ENCODE data around the gene VPS45.
"Not testable (repeated sequence)": the region's sequence is repeated elsewhere in the genome, so short reads cannot be mapped to it uniquely, and the experiment has no call there.

Gene VPS45

DNA sequence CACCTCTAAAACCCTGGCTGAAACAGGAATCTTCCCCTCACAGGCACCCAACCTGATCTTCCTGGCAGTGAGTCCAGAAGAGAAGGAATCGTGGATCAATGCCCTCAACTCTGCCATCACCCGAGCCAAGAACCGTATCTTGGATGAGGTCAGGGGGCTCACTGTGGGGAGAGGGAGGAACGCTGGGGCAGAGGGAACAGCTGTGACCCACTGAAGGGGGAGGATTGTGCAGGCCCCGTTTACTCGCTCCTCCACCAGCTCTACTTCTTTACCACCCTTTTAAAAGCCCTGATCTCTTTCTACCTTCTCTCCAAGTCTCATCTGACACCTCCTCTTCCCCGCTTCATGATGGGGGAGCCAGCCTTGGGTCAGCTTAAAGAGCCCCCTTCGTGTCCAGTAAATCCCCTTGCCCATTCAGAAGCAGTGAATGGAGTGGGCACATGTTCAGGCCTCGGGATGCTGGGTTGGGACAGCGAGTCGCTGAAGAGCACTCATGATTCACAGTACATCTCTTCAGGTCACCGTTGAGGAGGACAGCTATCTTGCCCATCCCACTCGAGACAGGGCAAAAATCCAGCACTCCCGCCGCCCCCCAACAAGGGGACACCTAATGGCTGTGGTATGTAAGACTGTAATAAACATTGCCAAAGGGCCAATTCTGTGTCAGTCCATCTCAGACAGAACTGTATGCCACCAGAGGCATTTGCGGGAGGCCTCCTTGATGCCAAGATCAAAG, 89.5 kb downstream of the VPS45 start:
- DNase-seq (ENCODE audit: low read depth in 2 of 3, low spot score in 1 of 3): no peak

DNA sequence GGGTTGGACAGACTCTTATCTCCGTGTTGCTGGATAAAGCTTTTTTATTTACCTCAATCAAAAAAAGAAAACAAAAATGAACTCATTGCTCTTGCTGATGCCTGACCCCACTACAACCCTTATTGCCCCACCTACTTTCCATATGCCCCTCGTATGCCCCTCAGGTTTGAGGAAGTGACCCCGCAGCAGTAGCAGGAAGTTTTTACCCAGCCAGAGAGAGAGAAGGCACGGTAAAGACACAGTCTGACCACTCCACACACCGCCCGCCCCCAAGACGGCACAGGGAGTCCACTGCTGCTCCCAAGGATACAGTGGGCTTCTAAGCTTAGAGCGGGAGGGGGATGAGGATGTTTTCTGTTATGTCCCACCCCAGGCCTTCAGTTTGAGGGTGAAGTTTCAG, 92.0 kb downstream of the VPS45 start:
- no peak for DNase-seq (ENCODE audit: low read depth in 2 of 3, low spot score in 1 of 3)

DNA sequence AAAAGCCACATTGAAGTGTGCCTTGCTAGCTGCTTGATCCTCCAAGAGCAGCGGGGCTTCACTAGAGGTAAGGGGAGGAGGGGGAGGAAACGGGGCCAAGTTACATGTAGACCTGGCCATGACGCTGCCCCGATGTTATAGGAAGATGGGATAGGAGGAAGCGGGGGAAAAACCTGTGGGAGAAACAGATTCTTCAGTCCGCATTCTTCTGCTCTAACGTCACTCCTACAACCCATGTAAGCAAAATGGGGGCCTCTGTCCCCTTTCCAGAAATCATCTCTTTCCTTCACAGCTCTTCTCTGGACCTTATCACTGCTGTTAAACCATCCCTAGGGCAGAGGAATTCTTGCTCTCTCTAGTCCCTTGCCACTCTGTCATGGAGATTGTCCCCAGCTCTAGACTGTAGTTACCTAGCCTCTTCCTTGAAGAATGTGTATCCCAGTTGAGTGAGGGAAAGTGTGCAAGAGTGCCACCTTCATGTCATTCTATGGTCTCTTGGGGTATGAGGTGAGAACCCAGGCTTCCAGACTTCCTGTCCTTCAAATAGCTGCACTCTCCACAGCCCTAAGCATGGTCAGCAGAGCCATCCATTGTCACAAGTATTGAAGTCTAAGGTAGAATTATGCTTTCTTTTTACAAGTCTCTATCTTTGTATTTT, 93.5 kb downstream of the VPS45 start:
- DNase-seq (ENCODE audit: low read depth in 2 of 3, low spot score in 1 of 3): no peak

DNA sequence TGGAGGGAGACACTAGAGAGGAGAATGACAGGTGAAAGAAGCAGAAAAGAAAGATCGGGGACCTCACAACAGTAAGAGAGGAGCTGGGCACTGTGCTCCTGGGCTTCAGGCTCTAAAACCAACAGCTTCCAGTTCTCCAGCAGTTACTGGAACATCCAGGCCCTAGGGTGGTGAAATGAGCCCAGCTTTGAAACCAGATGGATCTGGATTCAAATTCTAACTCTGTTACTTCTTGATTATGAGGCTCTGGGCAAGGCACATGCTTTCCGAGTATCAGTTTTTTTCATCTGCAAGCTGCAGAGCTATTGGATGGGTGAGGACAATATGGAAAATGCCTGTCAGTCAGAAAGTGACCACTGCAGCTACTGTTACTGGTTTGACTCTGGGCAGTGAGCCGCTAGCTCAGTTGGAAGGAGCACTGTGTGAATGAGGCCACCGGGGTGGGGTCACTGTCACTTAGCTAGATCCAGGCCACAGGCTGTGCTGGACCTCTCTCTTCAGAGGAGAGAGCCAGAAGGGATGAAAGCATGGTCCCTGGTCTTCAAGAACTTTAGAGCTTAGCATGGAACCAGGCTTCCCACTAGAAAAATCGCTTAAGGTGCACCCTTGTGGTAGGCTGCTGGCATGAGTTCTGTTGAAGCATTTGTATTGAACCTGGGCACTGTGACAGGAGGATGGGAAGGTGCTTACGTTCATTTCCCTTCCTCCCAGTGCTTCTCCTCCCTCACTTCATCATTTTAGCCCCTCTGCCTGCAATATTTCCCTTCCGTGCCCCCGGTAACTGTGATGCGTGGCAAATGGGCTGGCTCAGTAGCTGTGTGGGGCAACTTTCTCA, 94.4 kb downstream of the VPS45 start:
- DNase-seq (ENCODE audit: low read depth in 2 of 3, low spot score in 1 of 3): no peak

DNA sequence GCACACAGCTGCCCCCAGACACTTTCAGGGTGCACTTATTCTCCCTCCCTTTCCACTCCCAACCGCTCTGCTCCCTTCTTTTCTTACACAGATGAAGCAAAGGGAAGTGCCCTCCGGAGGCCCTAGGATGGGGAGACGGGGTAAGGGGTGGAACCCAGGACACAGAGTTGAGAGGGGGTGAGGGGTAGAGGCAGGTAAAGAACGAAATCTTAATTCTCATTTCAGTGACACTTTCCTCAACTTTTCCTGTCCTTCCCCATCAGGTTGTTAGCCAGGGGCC, 94.9 kb downstream of the VPS45 start:
- DNase-seq (ENCODE audit: low read depth in 2 of 3, low spot score in 1 of 3): no peak

DNA sequence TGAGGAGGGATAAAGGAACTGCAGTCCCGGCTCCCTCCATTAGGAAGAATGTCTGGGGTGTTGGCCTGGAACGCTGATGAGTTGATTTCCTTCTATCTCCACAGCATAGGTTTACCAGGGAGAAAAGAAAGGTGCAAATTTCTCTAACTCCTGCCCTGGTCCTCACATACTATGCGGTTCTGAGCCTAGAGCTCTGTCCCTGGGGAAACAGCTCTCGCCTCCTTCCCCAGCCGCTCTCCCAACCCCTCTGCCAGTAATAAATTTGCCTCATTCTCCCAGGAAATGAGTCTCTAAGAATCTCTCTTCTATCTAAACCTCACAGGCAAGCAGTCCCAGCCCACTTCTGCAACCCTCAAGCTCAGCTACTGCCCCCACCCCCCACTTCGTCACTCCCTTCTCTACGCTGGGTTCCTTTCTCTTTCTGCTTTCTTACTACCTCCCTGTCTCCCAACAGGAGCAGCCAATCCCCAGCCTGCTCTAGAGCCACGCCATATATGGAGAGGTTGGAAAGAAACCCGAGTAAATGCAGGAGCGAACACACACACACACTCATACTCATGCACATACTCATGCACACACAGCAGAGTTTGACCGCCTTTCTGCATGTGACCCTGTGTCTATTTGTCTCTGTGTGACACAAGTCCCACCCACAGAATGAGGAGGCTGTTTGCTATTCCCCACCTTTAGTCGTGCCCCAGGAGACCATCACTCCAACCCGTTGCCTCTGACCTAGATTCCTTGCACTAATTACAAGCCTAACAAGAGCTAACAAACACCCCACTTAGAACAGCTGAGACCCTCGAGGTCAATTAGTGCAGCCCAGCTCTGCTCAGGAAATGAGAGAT, 95.5 kb downstream of the VPS45 start:
- no peak for DNase-seq (ENCODE audit: low read depth in 2 of 3, low spot score in 1 of 3)

DNA sequence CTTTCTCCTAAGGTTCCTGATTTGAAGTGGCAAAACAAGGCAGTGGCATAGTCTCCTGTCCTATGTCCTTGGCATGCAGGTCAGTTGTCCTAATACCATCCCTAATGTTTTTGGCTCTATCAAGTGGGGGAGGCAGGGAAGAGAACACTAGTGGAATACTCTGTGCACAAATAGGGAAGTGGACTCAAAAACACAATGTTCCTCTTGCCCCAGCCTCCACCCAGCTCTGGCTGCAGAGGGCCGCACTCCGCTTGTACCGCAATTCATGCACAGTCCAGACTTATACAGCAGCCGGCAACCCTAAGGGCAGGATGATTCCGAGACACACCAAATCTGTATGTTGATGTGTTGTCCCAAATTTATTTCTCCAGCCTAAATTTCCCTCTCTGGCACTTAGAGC, 96.6 kb downstream of the VPS45 start:
- no peak for DNase-seq (ENCODE audit: low read depth in 2 of 3, low spot score in 1 of 3)

DNA sequence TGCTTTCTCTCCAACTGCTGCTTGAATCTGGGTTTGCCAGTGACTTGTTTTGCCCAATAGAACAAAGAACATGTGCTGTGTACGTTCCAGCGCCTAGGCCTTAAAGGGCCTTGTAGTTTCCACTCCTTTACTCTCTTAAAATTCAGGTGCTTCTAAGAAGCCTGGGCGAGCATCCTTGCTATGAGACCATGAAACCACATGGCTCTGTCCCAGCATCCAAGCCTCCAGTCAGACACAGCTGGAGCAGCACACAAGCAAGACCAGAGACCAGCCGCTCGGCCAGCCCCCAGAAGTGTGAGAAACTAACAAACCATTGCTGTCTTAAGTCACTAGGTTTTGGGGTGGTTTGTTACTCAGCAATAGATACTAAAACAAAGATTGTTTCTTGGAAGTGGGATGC, 97.2 kb downstream of the VPS45 start:
- DNase-seq (ENCODE audit: low read depth in 2 of 3, low spot score in 1 of 3): no peak

DNA sequence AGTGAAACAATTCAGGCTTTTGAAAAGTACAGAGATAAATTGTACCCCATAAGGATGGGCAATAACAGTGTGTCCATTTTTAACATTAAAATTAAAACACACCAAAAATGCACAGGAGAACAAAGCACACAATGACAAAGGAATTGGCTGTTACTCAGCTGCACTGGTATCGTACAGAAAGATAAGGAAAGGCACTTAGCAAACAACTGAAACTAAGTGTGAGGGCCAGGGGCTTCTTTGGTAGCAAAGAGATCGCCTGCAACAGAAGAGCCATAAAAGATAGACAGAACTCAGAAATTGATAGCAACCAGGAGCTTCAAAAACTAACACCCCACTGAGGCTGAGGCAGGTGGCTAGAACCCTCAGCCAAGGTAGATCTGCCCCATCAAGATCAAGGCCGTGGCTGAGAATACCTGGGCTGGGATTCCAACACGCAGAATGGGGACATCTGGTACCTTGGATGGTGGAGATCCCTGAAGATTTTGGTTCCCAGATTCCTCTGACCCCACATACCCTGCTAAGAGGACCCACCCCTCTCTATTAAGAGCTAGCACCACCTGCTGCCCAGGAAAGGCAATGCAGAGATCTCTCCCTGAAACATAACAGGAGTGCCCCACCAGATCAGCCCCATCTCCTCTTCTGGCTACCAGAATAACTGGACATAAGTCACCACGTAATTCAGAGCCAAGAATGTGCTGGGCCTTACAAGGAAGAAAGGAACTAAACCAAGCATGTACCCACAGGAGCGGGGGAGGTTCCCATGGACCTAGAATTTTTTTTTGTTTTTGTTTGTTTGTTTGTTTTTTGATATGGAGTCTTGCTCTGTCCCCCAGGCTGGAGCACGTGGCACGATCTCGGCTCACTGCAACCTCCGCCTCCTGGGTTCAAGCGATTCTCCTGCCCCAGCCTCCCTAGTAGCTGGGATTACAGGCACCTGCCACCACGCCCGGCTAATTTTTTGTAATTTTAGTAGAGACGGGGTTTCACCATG, 98.3 kb downstream of the VPS45 start:
- DNase-seq (ENCODE audit: low read depth in 2 of 3, low spot score in 1 of 3): peak in 2 of 3 donors; percentile 28 to 46

DNA sequence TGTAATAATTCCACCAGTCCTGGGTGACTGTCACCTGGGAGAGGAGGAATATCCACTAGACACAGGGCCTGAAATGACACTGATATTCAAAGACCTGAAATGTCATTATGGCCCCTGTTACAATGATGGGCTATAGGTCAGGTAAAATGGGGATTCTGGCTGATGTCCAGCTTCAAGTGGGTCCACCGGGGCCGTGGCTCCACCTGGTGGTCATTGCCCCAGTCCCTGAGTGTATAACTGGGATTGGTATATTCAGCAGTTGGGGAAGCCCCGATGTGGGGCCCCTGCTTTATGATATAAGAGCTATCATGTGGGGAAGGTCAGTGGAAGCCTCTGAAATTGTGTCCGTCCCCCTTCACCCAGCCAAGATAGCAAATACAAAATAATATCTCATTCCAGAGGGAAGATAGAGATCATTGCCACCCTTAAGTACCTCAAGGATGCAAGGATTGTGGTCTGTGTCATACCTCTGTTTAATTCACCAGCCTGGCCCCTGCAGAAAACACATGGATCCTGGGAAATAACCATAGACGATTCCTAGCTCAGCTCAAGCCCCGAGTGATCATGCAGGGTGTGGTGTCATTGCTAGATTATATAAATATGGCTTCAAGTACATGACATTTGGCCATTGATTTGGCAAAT, 101.5 kb downstream of the VPS45 start:
- peak in 2 of 3 donors; percentile 45 to 49 for DNase-seq (ENCODE audit: low read depth in 2 of 3, low spot score in 1 of 3)

DNA sequence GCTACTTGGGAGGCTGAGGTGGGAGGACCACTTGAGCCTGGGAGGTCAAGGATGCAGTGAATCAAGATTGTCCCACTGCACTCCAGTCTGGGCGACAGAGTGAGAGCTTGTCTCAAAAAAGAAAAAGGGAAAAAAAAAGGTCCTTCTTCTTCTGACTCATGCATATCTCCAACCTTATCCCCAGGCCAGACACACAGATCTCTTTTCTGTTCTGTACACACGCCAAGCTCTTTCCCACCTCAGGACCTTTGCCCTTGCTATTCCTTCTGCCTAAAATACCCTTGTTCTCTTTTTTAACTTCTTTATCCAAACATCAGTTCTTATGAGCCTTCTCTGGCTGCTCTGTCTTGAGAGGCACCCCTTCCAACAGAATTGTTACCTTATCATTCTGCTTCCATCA, 104.2 kb downstream of the VPS45 start:
- DNase-seq (ENCODE audit: low read depth in 2 of 3, low spot score in 1 of 3): no peak

DNA sequence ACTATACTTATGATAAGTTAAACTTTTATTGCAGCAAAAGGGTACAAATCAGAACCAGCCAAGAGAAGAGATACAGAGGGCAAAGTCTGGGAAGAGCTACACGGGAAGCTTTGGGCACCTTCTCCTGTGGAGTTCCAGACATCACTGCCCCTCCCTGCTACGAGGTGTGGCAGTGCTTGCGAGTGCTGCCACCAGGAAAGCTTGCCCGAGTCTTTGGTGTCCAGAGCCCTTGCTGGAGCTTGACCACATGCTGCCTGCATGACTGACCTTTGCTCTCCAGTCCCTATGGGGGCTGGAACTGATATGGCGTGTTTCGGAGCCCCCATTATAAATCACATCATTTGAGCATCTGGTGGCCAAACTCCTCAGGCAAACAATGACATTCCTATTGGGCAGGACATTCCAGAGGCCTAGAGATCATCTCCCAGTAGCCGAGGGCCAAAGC, 105.6 kb downstream of the VPS45 start:
- no peak for DNase-seq (ENCODE audit: low read depth in 2 of 3, low spot score in 1 of 3)

DNA sequence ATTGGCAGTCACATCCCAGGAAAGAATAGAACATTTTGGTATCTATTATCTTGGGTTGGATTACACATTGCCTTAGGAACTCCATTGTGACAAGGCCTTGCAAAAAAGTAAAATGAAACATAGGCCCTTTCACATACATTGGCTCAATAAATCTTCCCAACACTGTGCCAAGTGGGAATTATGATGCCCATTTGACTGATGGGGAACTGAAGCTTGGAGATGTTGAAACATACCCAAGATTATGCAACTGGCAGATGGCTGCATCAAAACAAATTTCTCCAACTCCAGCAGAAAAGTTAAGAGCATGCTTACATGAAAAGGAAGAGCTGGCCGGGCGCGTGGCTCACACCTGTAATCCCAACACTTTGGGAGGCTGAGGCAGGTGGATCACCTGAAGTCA, 109.0 kb downstream of the VPS45 start:
- DNase-seq (ENCODE audit: low read depth in 2 of 3, low spot score in 1 of 3): no peak

DNA sequence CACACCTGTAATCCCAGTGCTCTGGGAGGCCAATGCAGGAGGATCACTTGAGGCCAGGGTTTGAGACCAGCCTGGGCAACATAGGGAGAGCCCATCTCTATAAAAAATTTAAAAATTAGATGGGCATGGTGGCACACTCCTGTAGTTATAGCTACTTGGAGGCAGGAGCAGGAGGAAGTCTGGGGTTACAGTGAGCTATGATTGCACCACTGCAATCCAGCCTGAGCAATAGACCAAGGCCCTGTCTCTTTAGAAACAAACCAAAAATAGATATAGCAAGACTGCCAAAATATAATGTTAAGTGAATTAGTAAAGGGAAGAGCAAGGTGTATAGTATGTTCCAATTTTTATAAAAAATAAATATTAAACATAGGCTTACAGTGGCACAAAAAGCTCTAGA, 111.0 kb downstream of the VPS45 start:
- DNase-seq (ENCODE audit: low read depth in 2 of 3, low spot score in 1 of 3): no peak

DNA sequence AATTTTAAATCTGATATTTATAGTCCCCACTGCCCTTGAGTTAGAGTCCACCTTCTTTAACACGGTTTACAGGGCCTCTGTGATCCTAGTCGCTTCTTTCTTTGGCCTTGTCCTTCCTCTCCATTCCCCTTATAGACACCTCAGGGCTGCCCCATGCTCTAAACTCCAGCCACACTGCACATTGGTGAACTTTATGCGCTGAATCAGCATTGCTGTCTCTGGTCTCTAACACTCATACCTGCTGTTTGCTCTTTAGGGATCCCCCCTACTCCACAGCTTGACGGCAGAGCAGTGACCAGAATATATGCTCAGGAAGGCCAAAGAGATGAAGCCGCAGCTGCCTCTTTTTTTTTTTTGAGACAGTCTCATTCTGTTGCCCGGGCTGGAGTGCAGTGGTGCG, 112.3 kb downstream of the VPS45 start:
- DNase-seq (ENCODE audit: low read depth in 2 of 3, low spot score in 1 of 3): no peak

DNA sequence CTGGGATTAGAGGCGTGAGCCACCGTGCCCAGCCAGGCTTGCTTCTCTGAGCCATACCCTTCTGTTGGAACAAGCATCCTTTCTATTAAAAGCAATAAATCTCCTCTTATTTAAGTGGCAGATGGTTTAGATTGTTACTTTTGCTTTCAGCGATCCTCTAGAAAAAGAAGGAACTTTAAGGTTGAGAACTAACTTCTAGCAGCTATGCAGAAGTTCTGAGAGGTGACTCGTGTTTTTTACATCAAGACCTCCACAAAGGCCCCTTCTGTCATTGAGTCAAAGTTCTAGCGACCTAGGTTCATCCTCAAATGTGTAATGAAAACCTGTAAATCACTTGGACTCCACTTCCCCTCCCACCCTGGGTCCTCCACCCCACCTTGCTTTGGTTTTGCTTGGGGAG, 112.9 kb downstream of the VPS45 start:
- DNase-seq (ENCODE audit: low read depth in 2 of 3, low spot score in 1 of 3): no peak

DNA sequence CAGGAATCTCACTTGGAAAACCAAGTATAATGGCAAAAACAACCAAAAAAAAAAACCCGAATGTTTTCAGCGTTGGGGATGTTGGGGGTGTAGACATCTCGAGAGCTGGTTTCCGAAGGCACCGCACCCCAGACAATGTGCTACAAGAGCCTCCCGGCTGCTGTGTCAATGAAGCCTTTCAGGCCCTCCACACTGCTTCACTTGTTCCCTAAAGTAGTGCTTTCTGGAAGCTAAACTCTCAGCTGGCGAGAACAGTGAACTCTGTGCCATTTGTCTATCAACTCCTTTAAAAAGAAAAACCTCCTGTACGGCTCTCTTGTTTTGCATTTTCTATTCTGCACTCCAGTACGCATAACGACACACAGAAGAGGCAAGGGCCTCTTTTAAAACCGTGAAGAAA, 114.7 kb downstream of the VPS45 start:
- DNase-seq (ENCODE audit: low read depth in 2 of 3, low spot score in 1 of 3): no peak

DNA sequence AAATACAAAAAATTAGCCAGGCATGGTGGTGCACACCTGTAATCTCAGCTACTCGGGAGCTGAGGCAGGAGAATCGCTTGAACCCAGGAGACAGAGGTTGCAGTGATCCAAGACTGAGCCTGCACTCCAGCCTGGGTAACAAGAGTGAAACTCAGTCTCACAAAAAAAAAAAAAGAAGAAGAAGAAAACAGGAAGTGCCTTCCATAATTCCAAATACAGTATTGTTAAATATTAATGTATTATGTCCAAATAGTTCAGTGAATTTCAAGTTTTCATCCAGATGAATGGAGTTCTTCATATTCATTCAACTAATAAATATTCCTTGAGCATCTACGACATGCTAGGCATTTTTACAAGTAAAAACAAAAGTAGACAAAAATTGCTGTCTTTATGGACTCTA, 115.5 kb downstream of the VPS45 start:
- DNase-seq (ENCODE audit: low read depth in 2 of 3, low spot score in 1 of 3): no peak

DNA sequence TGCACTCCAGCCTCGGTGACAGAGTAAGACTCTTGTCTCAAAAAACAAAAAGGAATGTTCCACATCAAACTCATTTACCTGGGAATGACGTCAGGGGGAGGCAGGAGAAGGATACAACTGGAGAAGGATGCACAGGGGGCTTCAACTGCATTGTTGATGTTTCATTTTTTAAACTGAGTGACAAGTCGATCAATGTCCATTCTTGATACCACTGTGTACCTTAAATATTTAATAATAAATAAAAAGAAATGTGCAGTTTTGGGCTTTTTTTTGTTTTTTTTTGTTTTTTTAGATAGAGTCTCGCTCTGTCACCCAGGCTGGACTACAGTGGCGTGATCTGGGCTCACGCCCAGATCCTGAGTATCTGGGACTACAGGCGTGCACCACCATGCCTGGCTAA, 117.9 kb downstream of the VPS45 start:
- no peak for DNase-seq (ENCODE audit: low read depth in 2 of 3, low spot score in 1 of 3)

DNA sequence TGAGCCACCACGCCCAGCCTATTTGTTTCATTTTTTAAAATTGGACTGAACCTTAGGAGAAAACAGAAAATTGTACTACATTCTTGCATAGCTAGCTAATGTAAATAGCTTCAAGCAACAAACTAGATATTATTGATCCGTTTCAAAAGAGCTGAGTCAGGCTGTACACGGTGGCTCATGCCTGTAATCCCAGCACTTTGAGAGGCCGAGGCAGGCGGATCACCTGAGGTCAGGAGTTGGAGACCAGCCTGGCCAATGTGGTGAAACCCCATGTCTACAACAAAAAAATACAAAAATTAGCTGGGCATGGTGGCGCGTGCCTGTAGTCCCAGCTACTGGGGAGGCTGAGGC, 118.8 kb downstream of the VPS45 start:
- DNase-seq (ENCODE audit: low read depth in 2 of 3, low spot score in 1 of 3): not testable (repeated sequence)
